Fibroblast of lung (primary cell): ENCODE results near the gene EIF2S1.

Experiments
- EZH2 ChIP-seq: IDR thresholded peaks from 2 replicates; pipeline ENCODE4 v1.5.1; 2012; ENCODE audit warnings: low read length, control low read depth, mild to moderate bottlenecking; ENCODE audit errors: missing control alignments
- TF ChIP-seq, protein P1 (sequence below), 2 donors: IDR thresholded peaks in 1 of 2; conservative IDR thresholded peaks in 1 of 2; 1 replicate in 1 of 2; 2 replicates in 1 of 2; pipeline ENCODE4 v1.5.1; 2011 to 2012; ENCODE audit warnings: low read length in 2 of 2, control low read depth in 1 of 2, inconsistent platforms in 1 of 2, low read depth in 1 of 2, mild to moderate bottlenecking in 1 of 2

DNA sequence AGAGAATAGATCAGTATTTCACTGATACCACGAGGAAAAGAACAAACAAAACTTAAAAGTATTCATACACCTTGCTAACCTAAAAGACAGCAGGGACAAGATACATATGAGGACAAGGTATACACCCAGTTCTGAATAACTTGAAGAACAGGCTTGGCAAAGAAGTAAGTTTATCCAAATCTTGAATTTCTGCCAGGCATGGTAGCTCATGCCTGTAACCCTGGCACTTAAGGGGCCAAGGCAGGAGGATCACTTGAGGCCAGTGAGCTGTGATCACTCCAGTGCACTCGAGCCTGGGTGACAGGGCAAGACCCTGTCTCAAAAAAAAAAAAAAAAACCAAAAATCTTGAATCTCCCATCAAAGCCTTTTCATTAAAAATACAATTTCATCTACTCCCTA is 25.0 kb downstream of the EIF2S1 start:
- TF ChIP-seq, protein P1, sequence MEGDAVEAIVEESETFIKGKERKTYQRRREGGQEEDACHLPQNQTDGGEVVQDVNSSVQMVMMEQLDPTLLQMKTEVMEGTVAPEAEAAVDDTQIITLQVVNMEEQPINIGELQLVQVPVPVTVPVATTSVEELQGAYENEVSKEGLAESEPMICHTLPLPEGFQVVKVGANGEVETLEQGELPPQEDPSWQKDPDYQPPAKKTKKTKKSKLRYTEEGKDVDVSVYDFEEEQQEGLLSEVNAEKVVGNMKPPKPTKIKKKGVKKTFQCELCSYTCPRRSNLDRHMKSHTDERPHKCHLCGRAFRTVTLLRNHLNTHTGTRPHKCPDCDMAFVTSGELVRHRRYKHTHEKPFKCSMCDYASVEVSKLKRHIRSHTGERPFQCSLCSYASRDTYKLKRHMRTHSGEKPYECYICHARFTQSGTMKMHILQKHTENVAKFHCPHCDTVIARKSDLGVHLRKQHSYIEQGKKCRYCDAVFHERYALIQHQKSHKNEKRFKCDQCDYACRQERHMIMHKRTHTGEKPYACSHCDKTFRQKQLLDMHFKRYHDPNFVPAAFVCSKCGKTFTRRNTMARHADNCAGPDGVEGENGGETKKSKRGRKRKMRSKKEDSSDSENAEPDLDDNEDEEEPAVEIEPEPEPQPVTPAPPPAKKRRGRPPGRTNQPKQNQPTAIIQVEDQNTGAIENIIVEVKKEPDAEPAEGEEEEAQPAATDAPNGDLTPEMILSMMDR (conservative IDR thresholded peaks at IDR 0.05 in 1 of 2, IDR thresholded peaks at IDR 0.05 in 1 of 2; ENCODE audit: low read depth in 1 of 2, low read length in 2 of 2) = no peak
- TF ChIP-seq EZH2 = no peak
